A673 (cell line): Measurements from ENCODE around the gene PTPN1. TPM values are rescaled to one million over a fixed set of nuclear protein-coding genes. Genes with fewer than 3 reads are reported as not detected.

Experiments
- BruUV-seq: library from RNA; stranded (reverse); fragments of 400-500 nt; replicated peaks from 2 replicates; lab custom pipeline; 2021; lab: Mats Ljungman, UMichigan
- CTCF ChIA-PET: fragments of 300-600 bp; sonication (Branson Sonifier 250); formaldehyde crosslinking; loops from one replicate; lab custom pipeline; 2022; ENCODE audit warnings: antibody characterized with exemption; lab: Charles Lee
- POLR2A ChIA-PET: fragments of 300-600 bp; sonication (Branson Sonifier 250); formaldehyde crosslinking; loops from one replicate; lab custom pipeline; 2022; ENCODE audit warnings: antibody characterized with exemption; ENCODE audit not compliant: low non-redundant PET; lab: Charles Lee
- DNase-seq: peaks from one replicate; pipeline ENCODE4 v3.0.0-alpha.2; 2015; ENCODE audit warnings: low spot score
- H3K27ac ChIP-seq: fragments of 200-600 bp; sonication (generic); 2 replicates; pipeline ENCODE4 v1.5.1; 2016; ENCODE audit warnings: mixed run types, low read depth, mild to moderate bottlenecking, mixed read lengths, antibody characterized with exemption, low read length; ENCODE audit not compliant: poor library complexity, severe bottlenecking
- H3K27me3 ChIP-seq: fragments of 200-600 bp; sonication (generic); replicated peaks from 2 replicates; pipeline ENCODE4 v1.6.1; 2017; ENCODE audit warnings: mixed run types, low read depth, mild to moderate bottlenecking, mixed read lengths, antibody characterized with exemption, low read length; ENCODE audit not compliant: insufficient read depth, poor library complexity
- H3K36me3 ChIP-seq: fragments of 200-600 bp; sonication (generic); 2 replicates; pipeline ENCODE4 v1.6.1; 2016; ENCODE audit warnings: mixed run types, mild to moderate bottlenecking, mixed read lengths, antibody characterized with exemption, low read length; ENCODE audit not compliant: insufficient read depth, poor library complexity, severe bottlenecking
- H3K4me1 ChIP-seq: fragments of 200-600 bp; sonication (generic); 2 replicates; pipeline ENCODE4 v1.6.1; 2017; ENCODE audit warnings: mixed run types, mild to moderate bottlenecking, mixed read lengths, antibody characterized with exemption, low read length; ENCODE audit not compliant: insufficient read depth, poor library complexity, severe bottlenecking
- H3K4me3 ChIP-seq: fragments of 200-600 bp; sonication (generic); 2 replicates; pipeline ENCODE4 v1.5.1; 2016; ENCODE audit warnings: low read depth, mixed run types, mild to moderate bottlenecking, mixed read lengths, low read length; ENCODE audit not compliant: poor library complexity, severe bottlenecking
- H3K9me3 ChIP-seq: fragments of 200-600 bp; sonication (generic); 2 replicates; pipeline ENCODE4 v1.6.1; 2016; ENCODE audit warnings: mixed run types, low read depth, mild to moderate bottlenecking, mixed read lengths, antibody characterized with exemption, low read length; ENCODE audit not compliant: poor library complexity, severe bottlenecking
- EZH2 ChIP-seq: fragments of 200-600 bp; sonication (generic); IDR thresholded peaks from 2 replicates; pipeline ENCODE4 v1.6.1; 2017; ENCODE audit warnings: borderline replicate concordance, low read depth, mild to moderate bottlenecking, mixed read lengths, antibody characterized with exemption, low read length; ENCODE audit not compliant: poor library complexity, severe bottlenecking
- intact Hi-C: fragments of 100-400 bp; cut with micrococcal nuclease; formaldehyde crosslinking; loops from one replicate; pipeline ENCODE4 v1.10.0; 2022; ENCODE audit not compliant: unreplicated experiment
- total RNA-seq: library from RNA; stranded (reverse); gene quantifications from 2 replicates; pipeline ENCODE4 v1.2.3, GENCODE V29; 2021
- TF ChIP-seq, protein P1 (sequence below): fragments of 300-800, 200-600 bp; sonication (generic); conservative IDR thresholded peaks from 2 replicates; pipeline ENCODE4 v1.5.1; 2017; ENCODE audit warnings: low read depth, mild to moderate bottlenecking, antibody characterized with exemption, low read length, moderate library complexity, mixed read lengths

PTPN1 gene
- total RNA-seq, 1 experiment from 2014 or later = 47.4 TPM

DNA sequence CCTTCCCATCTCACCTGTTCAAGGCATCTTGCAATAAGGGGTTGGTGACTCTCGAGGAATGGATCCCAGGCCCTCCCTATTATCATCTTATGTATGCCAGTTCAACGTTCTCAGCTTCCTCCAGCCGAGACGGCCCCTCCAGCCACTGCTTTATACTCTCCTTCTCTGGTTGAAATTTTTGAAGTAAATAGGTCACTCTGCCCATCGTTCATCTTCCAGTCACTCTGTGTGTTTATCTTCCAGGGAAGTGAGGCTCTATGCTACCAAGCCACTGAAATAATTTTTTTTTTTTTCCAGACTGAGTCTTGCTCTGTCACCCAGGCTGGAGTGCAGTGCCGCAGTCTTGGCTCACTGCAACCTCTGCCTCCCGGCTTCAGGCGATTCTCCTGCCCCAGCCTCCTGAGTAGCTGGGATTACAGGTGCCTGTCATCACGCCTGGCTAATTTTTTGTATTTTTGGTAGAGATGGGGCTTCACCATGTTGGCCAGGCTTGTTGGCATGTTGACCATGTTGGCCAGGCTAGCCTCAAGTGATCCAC is 17.0 kb downstream of the PTPN1 start:
- DNase-seq = no peak
- CTCF ChIA-PET = no interaction called here
- Histone ChIP-seq H3K27ac (no peak overlapping the region), H3K4me1 (peaks cover 24% of the 10 kb centered on the region), H3K4me3 (no peak overlapping the region), H3K9me3 (no peaks in the 10 kb centered on the region), H3K36me3 (no peaks in the 10 kb centered on the region), H3K27me3 (no peaks in the 10 kb centered on the region)
- intact Hi-C loops = no loop called here
- POLR2A ChIA-PET = no interaction called here
- no TSS peak for BruUV-seq
- no peak for TF ChIP-seq EZH2
- TF ChIP-seq, protein P1, sequence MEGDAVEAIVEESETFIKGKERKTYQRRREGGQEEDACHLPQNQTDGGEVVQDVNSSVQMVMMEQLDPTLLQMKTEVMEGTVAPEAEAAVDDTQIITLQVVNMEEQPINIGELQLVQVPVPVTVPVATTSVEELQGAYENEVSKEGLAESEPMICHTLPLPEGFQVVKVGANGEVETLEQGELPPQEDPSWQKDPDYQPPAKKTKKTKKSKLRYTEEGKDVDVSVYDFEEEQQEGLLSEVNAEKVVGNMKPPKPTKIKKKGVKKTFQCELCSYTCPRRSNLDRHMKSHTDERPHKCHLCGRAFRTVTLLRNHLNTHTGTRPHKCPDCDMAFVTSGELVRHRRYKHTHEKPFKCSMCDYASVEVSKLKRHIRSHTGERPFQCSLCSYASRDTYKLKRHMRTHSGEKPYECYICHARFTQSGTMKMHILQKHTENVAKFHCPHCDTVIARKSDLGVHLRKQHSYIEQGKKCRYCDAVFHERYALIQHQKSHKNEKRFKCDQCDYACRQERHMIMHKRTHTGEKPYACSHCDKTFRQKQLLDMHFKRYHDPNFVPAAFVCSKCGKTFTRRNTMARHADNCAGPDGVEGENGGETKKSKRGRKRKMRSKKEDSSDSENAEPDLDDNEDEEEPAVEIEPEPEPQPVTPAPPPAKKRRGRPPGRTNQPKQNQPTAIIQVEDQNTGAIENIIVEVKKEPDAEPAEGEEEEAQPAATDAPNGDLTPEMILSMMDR = no peak

DNA sequence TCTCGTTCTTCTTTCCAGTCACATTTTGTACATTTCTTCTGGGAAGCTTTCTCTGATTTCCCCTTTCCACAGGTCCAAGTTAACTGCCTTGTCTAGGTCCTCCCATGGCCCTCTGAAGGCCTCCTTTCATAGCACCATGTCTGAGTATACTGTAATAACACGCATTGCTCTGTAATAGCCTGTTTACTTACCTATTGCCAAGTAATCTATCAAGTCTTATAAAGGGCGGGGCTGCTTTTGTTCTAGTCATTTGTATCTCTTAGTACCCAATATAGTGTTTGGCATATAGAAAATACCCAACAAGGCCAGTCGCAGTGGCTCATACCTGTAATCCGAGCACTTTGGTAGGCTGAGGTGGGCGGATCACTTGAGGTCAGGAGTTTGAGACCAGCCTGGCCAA is 17.9 kb downstream of the PTPN1 start:
- Histone ChIP-seq H3K9me3 (no peaks in the 10 kb centered on the region), H3K27me3 (no peaks in the 10 kb centered on the region), H3K27ac (no peak overlapping the region), H3K4me3 (no peak overlapping the region), H3K4me1 (peaks cover 34% of the 10 kb centered on the region), H3K36me3 (no peaks in the 10 kb centered on the region)
- intact Hi-C loops = no loop called here
- no peak for DNase-seq
- TF ChIP-seq, protein P1 = no peak
- TF ChIP-seq EZH2 = no peak
- no TSS peak for BruUV-seq
- POLR2A ChIA-PET = no interaction called here
- CTCF ChIA-PET = no interaction called here

DNA sequence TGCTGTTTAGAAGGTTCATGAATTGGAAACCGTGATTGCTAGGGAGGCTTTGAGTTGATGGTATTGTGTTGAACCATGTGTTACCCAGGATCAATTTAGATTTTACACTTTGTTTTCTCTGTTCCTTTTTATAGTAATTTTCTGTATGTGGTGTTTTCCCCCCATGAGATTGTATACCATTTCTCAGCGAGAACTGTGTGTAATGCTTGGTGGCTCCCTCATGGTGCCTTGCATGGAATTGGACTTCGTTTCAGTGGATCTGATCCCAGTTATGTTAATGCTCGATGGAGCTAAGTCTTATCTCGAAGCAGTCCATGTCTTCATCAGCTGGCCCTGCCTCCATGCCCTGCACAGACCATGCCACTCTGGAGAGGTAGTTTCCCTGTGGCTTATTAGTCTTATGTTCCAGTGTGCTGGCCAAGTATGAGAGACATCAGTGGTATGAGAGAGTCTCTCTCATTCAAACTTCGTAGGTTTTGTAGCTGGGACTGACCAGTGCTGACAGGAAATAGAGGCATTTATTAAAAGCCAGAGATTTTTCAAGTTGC is 18.7 kb downstream of the PTPN1 start:
- no peaks in the 10 kb centered on the region for H3K27me3 ChIP-seq
- intact Hi-C loops = no loop called here
- no peak for DNase-seq
- BruUV-seq = no TSS peak
- TF ChIP-seq EZH2 = no peak
- no peak overlapping the region for H3K4me3 ChIP-seq
- ChIA-PET POLR2A (no interaction called here), CTCF (interaction anchor here (0.6 kb wide), 1 partner anchor 259 kb away, joined by 3 read pairs; no protein-coding TSS in a partner anchor)
- peaks cover 35% of the 10 kb centered on the region for H3K4me1 ChIP-seq
- H3K9me3 ChIP-seq = no peaks in the 10 kb centered on the region
- H3K27ac ChIP-seq = peak overlapping the region; percentile 4
- H3K36me3 ChIP-seq = no peaks in the 10 kb centered on the region

DNA sequence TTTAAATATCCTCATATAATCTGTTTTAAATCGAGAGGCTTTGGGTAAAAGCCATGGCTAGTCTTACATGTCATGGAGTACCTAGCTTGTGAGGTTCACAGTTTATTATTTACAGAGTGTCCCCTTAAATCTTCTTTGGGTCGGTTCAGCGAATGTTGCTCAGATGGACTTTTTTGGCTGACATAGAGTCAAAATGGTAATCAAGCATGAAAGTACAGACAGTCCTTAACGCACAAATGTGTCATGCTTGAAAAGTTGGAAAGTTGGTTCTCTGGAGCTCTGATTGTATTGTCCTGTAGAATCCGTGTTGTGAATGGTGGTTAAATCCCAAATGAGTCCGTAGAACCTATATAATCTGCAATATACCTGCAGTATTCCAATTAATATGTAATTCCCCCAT is 22.0 kb downstream of the PTPN1 start:
- ChIA-PET CTCF (no interaction called here), POLR2A (interaction anchor here (0.5 kb wide), 1 partner anchor 26 kb away, joined by 3 read pairs; no protein-coding TSS in a partner anchor)
- TF ChIP-seq, protein P1 = no peak
- TF ChIP-seq EZH2 = no peak
- BruUV-seq = no TSS peak
- intact Hi-C loops = no loop called here
- H3K27ac ChIP-seq = no peak overlapping the region
- H3K36me3 ChIP-seq = no peaks in the 10 kb centered on the region
- peaks cover 46% of the 10 kb centered on the region for H3K4me1 ChIP-seq
- H3K4me3 ChIP-seq = no peak overlapping the region
- DNase-seq = no peak
- no peaks in the 10 kb centered on the region for H3K9me3 ChIP-seq
- H3K27me3 ChIP-seq = no peaks in the 10 kb centered on the region
